Measurements from ENCODE around the gene PGA5.

The PGA5 gene

GRCh38 chr11:61293867-61294716, 53.1 kb downstream of the PGA5 start:
- peak overlapping the region; percentile 95 for H3K27ac Mint-ChIP-seq
- peaks cover 37% of the 10 kb centered on the region for H3K4me1 Mint-ChIP-seq (ENCODE audit: low read depth)
- peak overlapping the region; percentile 94 for H3K4me3 Mint-ChIP-seq
- H3K27me3 Mint-ChIP-seq, result peaks cover 4% of the 10 kb centered on the region
- no peaks in the 10 kb centered on the region for H3K9me3 Mint-ChIP-seq (ENCODE audit: low read depth)
- peaks cover 14% of the 10 kb centered on the region for H3K36me3 Mint-ChIP-seq

- no peaks in the 10 kb centered on the region for H3K9me3 Mint-ChIP-seq (ENCODE audit: low read depth)
Observed at GRCh38 chr11:61294717-61295595, 54.0 kb downstream of the PGA5 start, which contains the start of gene VWCE. VWCE (minus strand) TSS chr11:61295316; CDS start chr11:61295037, 279 bp downstream.

GRCh38 chr11:61295596-61295926, 54.6 kb downstream of the PGA5 start:
- peaks cover 4% of the 10 kb centered on the region for H3K27me3 Mint-ChIP-seq
- peak overlapping the region; percentile 73 for H3K4me3 Mint-ChIP-seq
- H3K27ac Mint-ChIP-seq, result no peak overlapping the region
- peaks cover 46% of the 10 kb centered on the region for H3K4me1 Mint-ChIP-seq (ENCODE audit: low read depth)
- H3K36me3 Mint-ChIP-seq, result peaks cover 16% of the 10 kb centered on the region
- no peaks in the 10 kb centered on the region for H3K9me3 Mint-ChIP-seq (ENCODE audit: low read depth)

More at GRCh38 chr11:61294717-61295595, 54.0 kb downstream of the PGA5 start, which contains the start of gene VWCE:
- H3K27me3 Mint-ChIP-seq, result peaks cover 4% of the 10 kb centered on the region
- peaks cover 14% of the 10 kb centered on the region for H3K36me3 Mint-ChIP-seq
- peaks cover 43% of the 10 kb centered on the region for H3K4me1 Mint-ChIP-seq (ENCODE audit: low read depth)
- H3K27ac Mint-ChIP-seq, result peak within 1 kb of the TSS; percentile 95
- H3K4me3 Mint-ChIP-seq, result peak within 1 kb of the TSS; percentile 94

GRCh38 chr11:61297341-61297740, 56.4 kb downstream of the PGA5 start:
- H3K4me3 Mint-ChIP-seq, result peak overlapping the region; percentile 44
- H3K36me3 Mint-ChIP-seq, result peaks cover 22% of the 10 kb centered on the region
- H3K4me1 Mint-ChIP-seq (ENCODE audit: low read depth), result peaks cover 45% of the 10 kb centered on the region
- H3K27me3 Mint-ChIP-seq, result peaks cover 3% of the 10 kb centered on the region
- H3K9me3 Mint-ChIP-seq (ENCODE audit: low read depth), result no peaks in the 10 kb centered on the region
- peak overlapping the region; percentile 19 for H3K27ac Mint-ChIP-seq

- Mint-ChIP-seq H3K36me3 (peaks cover 20% of the 10 kb centered on the region), H3K4me3 (peak overlapping the region; percentile 0), H3K27me3 (no peaks in the 10 kb centered on the region), H3K27ac (peak overlapping the region; percentile 19), H3K9me3 (ENCODE audit: low read depth) (no peaks in the 10 kb centered on the region), H3K4me1 (ENCODE audit: low read depth) (peaks cover 42% of the 10 kb centered on the region)
Observed at GRCh38 chr11:61297746-61298145, 56.8 kb downstream of the PGA5 start.

- no peaks in the 10 kb centered on the region for H3K27me3 Mint-ChIP-seq
- H3K9me3 Mint-ChIP-seq (ENCODE audit: low read depth), result no peaks in the 10 kb centered on the region
- no peak overlapping the region for H3K4me3 Mint-ChIP-seq
- H3K36me3 Mint-ChIP-seq, result peaks cover 20% of the 10 kb centered on the region
- peaks cover 36% of the 10 kb centered on the region for H3K4me1 Mint-ChIP-seq (ENCODE audit: low read depth)
- no peak overlapping the region for H3K27ac Mint-ChIP-seq
Observed at GRCh38 chr11:61298663-61299244, 57.8 kb downstream of the PGA5 start.

Data from activated naive CD8-positive, alpha-beta T cell (primary cell).